NT2/D1 (cell line): ENCODE data around the gene KIF16B.

Source experiments
- SUZ12 ChIP-seq: IDR thresholded peaks from 2 replicates; pipeline ENCODE4 v1.6.1; 2011; ENCODE audit not compliant: insufficient read length, insufficient read depth; ENCODE audit errors: extremely low read depth
- ZNF274 ChIP-seq: IDR thresholded peaks from 2 replicates; pipeline ENCODE4 v1.6.1; 2011; ENCODE audit warnings: mild to moderate bottlenecking, low read depth, low read length

DNA sequence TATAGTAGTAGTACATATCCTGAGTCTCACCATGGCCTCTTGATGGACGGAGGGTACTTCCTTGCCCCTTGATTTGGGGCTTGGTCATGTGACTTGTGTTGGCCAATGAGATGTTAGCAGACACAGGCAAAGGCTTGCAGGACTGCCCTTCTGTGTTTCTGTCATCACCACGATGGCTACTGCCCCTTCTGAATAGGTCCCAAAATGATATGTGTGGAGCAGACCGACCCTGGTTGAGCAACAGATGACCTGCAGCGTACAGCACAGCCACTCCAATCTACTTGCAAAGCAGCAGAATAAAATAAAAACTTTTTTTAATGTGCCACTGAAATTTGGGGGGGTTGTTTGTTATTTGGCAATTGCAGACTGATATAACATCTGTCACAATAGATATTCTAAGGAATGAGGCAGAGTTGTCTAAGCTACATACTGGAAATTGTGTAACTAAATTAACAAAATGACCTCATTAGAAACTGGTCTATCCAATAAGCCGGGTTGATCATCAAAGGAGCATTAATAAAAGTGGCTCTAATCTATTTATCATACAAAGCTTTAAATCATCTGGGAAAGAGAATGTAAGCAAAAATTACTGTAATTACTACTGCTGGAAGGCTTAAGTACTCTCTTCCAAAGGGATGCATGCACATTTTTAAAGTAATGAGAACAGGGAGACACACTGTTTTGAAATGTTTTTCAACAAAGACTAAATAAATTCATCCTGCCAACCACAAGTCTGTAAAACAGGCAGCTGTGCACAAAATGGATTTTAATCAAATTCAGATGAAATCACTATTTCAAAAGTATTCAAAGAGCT, 209.5 kb downstream of the KIF16B start:
- no peak for TF ChIP-seq ZNF274
- TF ChIP-seq SUZ12 = no peak
